NCI-H2196 (cell line): ENCODE results near the gene CAV2.

Experiments
- DNase-seq: peaks from one replicate; lab custom pipeline; 2025; ENCODE audit not compliant: unreplicated experiment; lab: John Stamatoyannopoulos, UW

Gene CAV2

GRCh38 chr7:116545411-116545993, 46.0 kb downstream of the CAV2 start:
- no peak for DNase-seq

- no peak for DNase-seq
Observed at GRCh38 chr7:116546054-116546453, 46.5 kb downstream of the CAV2 start.

GRCh38 chr7:116546916-116547315, 47.4 kb downstream of the CAV2 start:
- no peak for DNase-seq

- no peak for DNase-seq
Observed at GRCh38 chr7:116547347-116547746, 47.8 kb downstream of the CAV2 start.

GRCh38 chr7:116548506-116548905, 49.0 kb downstream of the CAV2 start:
- DNase-seq = no peak

GRCh38 chr7:116549370-116549769, 49.8 kb downstream of the CAV2 start:
- DNase-seq = no peak

- DNase-seq = no peak
Observed at GRCh38 chr7:116551692-116552091, 52.2 kb downstream of the CAV2 start.

- DNase-seq = no peak
Observed at GRCh38 chr7:116552602-116553001, 53.1 kb downstream of the CAV2 start.

GRCh38 chr7:116553168-116553964, 53.8 kb downstream of the CAV2 start:
- no peak for DNase-seq

- no peak for DNase-seq
Observed at GRCh38 chr7:116554436-116554835, 54.9 kb downstream of the CAV2 start.

GRCh38 chr7:116554911-116555310, 55.4 kb downstream of the CAV2 start:
- DNase-seq = no peak

GRCh38 chr7:116557066-116557585, 57.6 kb downstream of the CAV2 start:
- DNase-seq = no peak

- DNase-seq = no peak
Observed at GRCh38 chr7:116557901-116558300, 58.4 kb downstream of the CAV2 start.
